HG03280 (cell line): Measurements from ENCODE around the gene FNDC8.
"Not testable (repeated sequence)": the region's sequence is repeated elsewhere in the genome, so short reads cannot be mapped to it uniquely, and the experiment has no call there.

Experiments used
- ATAC-seq: cut with Tn5 transposase; IDR thresholded peaks from one replicate; pipeline ENCODE4 v1.9.1; 2021; ENCODE audit warnings: mild to moderate bottlenecking, moderate library complexity; ENCODE audit not compliant: unreplicated experiment

FNDC8 gene

GRCh38 chr17:35141681-35142466 lies 20.5 kb downstream of the FNDC8 start, which contains the start of gene NLE1:
NLE1 (minus strand) TSS chr17:35142303; CDS start chr17:35142275, 28 bp downstream.
- peak; percentile 93 for ATAC-seq

DNA sequence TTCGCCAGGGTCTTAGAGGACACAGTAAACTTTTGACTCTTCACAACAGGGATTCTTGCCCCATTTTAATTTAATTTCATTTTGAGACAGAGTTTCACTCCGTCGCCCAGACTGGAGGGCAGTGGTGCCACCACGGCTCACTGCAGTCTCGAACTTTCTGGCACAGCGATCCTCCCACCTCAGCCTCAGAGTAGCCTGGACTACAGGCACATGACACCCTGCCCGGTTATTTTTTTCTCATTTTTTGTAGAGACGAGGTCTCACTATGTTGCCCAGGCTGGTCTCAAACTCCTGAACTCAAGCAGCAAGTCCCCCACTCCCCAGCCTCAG lies 21.0 kb downstream of the FNDC8 start:
- no peak for ATAC-seq

DNA sequence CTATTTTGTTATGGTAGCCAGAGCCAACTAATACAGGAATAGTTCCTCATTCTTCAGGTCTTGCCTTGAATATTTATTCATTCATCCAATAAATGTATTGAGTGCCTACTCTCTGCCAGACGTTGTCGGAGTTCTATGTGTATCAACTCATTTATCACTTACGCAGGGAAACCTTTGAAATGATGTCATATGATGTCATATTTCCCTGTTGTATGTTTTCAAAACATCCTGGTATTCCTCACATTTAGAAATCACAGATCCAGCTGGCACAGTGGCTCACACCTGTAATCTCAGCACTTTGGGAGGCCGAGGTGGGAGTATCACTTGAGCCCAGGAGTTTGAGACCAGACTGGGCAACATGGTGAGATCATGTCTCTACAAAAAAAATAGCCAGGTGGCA lies 23.4 kb downstream of the FNDC8 start:
- ATAC-seq = no peak

DNA sequence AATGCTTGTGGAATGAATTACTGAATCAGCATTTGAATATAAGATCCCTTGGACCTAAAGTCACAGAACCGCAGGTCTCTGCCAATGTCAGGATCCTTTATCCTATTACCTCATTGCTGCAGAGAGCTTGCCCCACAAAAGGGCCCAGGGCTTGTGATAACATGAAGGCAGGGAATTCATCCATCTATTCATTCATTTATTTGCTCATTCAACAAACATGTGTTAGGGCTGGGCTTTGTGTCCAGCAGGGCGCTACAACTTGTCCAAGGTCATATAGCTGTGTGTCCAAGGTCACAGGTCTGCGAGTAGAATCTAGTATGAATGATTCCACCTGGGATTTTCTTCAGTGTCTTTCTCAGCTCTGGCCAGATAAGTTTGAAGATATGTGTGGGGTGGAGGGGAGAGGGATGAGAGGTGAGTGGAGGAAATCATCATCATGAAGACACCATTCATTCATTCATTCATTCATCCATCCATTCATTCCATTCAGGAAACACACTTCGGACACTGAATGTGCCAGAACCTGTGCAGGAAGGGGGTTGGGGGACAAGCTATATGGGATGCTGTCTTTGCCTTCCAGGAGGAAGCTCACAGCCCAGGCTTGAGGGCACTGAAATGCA lies 24.9 kb downstream of the FNDC8 start:
- ATAC-seq = no peak

DNA sequence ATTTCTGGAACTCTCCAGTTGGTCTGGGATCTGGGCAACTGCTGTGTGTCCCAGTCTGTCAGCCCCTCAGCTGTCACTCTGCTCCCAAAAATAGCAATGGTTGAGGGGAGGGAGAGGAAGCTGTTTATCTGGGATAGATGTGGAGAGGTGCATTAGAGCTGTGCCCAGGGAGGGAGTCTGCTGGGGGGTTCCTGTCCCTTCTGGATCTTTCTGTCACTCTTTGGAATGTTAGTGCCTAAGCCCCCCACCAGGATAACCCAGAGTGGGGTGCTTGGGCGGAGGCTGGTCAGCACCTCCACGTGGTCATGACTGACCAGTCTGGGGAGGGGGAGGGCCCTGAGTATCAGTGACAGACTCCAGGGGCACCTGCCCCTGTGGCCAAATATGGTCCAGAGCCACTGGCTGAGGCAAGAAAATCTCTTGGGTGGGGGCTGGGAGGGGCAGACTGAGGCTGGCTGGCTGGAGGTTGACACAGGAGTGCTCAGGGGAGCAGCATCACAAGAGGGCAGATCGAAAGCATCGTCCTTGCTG lies 26.0 kb downstream of the FNDC8 start, which contains the start of gene UNC45B:
UNC45B (plus strand) TSS at position 443 of the 531 bp plus-strand sequence. CDS start 447 bp downstream, outside the sequence.
- no peak for ATAC-seq

DNA sequence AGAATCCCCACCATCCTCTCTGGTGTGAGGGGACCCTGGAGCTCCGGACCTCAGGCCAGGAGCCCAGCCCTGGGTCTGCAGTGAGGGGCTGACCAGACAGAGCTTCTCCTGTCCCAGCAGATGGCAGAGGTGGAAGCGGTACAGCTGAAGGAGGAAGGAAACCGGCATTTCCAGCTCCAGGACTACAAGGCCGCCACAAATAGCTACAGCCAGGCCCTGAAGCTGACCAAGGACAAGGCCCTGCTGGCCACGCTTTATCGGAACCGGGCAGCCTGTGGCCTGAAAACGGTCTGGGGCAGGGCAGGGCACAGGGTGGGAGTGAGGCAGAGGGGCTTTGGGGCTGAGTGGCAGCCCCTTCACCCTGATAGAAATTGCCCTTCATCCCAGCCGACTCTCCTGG lies 26.7 kb downstream of the FNDC8 start:
- no peak for ATAC-seq

DNA sequence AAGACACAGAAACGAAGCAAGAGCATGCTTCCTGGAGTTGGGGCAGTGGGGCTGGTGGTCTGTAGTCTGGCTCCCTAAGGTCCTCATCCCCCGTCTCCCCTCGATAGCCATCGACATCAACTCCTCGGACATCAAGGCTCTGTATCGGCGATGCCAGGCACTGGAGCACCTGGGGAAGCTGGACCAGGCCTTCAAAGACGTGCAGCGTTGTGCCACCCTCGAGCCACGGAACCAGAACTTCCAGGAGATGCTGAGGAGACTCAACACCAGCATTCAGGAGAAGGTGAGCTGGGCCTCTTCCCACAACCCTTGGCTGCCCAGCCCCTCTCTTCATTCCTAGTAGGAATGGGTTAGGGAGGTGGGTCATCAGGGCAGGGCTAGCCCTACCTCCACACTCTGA lies 28.5 kb downstream of the FNDC8 start:
- no peak for ATAC-seq

DNA sequence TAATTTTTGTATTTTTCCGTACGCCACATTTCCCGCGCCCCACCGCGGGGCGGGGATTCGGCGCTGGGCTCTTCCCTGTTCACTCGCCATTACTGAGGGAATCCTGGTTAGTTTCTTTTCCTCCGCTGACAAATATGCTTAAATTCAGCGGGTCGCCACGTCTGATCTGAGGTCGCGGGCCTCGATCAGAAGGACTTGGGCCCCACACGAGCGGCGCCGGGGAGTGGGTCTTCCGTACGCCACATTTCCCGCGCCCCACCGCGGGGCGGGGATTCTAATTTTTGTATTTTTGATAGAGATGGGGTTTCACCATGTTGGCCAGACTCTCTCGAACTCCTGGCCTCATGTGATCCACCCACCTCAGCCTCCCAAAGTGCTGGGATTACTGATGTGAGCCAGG lies 29.7 kb downstream of the FNDC8 start:
- ATAC-seq = not testable (repeated sequence)

DNA sequence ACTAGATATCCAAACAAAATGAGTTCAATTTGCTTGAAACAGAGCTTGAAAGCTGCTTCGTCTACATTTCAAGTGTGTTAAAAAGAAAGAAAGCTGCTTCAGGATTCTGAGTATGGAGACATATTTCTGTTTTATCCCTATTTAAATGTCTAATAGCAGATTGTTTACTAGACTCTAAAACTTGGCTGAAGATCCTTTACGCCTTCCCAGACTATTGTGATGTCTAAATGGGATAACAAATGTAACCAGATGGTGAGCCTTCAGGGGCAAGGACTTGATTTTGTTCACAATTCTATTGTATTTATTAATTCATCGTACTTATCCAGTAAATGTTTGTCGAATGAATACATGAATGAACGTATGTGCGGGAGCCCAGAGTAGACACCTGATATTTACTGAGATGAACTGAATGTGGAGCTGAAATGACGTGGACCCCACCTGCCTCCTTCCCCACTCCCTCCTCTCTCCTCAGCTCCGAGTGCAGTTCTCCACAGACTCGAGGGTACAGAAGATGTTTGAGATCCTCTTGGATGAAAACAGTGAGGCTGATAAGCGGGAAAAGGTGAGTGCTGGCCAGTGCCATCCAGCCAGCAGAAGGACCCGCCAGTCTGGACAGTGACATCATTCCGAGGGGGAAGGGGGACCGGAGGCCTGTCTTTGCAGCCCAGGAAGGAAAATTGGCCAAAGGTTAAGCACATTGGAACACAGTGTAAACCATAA lies 31.2 kb downstream of the FNDC8 start:
- ATAC-seq = no peak

DNA sequence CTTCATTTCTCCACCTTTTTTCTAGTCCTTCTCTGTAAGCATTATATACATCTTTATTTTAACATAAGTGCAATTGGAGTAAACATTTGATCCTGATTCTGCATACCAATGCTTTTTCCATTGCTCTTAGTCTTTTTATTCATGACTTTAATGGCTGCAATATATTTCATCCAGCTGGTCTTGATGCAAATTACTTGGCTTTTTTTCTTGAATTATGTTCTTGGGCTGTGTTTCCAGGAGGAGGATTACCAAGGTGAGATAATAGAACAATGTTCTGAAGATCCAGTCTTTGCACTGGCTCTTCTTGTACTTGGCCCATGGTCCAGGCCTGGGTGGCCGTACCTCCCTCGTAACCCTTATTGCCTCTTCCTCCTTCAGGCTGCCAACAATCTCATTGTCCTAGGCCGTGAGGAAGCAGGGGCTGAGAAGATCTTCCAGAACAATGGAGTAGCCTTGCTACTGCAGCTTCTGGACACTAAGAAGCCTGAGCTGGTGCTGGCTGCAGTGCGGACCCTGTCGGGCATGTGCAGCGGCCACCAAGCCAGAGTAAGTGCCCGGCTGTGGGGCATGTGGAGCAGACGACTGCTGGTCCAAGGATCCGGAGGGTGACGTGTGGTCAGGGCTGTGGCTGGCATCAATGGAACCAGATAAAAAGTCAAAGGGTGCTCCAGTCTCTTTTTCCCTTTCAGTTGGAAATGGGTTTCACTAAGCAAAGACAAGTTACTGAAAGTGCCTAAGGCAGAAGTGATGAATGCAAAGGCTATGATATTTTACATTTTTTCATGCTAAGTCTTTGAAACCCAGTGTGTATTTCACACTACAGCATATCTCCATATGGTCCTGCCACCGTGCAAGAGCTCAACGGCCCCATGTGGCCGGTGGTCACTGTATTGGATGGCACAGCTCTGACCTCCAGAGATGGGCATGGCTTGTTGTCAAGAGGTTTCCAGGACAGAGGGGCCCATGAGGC lies 33.1 kb downstream of the FNDC8 start:
- no peak for ATAC-seq

DNA sequence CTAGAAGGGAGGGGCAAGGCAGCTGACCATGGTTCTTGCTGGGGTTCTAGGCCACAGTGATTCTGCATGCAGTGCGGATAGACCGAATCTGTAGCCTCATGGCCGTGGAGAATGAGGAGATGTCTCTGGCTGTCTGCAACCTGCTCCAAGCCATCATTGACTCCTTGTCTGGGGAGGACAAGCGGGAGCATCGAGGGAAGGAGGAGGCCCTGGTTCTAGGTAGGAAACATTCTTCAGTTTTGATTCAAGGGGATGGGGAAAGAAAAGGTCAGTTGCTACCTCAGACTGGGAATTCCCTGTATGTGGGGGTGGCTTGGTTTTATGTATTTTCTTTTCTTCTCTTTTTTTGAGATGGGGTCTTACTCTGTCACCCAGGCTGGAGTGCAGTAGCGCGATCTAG lies 33.8 kb downstream of the FNDC8 start:
- no peak for ATAC-seq

DNA sequence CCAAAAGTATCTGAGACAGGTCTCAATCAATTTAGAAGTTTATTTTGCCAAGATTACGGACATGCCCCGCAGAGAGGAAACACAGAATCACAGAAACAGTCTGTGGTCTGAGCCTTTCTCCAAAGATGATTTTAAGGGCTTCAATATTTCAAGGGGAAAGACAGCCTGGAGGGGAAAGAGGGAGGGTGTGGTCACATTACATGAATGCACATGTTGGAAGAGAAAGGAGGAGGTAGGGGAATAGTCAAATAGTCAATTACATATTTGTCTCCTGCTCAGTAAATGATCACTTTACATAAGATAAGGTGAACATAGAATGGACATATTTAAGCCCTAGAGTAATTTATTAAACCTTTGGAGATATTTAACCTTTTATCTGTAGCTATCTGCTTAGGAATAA lies 38.5 kb downstream of the FNDC8 start:
- ATAC-seq = no peak

GRCh38 chr17:35160354-35161201 lies 39.2 kb downstream of the FNDC8 start:
- ATAC-seq = no peak

GRCh38 chr17:35161281-35161761 lies 39.9 kb downstream of the FNDC8 start:
- ATAC-seq = no peak

- ATAC-seq = no peak
These were observed 41.3 kb downstream of the FNDC8 start for GRCh38 chr17:35162755-35163154.

DNA sequence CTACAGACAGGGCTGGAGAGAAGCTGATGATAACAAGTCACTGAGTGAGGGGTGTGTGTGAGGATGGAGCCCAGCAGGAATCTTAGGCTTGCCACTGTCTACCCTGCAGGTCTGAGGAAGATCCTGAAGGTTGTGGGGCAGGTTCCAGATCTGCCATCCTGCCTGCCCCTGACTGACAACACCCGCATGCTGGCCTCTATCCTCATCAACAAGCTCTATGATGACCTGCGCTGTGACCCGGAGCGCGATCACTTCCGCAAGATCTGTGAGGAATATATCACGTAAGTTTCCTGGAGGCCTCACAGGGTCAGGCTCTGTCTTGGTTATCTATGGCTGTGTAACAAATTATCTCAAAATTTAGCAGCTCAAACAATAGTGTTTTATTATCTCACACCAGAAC lies 42.5 kb downstream of the FNDC8 start:
- no peak for ATAC-seq

DNA sequence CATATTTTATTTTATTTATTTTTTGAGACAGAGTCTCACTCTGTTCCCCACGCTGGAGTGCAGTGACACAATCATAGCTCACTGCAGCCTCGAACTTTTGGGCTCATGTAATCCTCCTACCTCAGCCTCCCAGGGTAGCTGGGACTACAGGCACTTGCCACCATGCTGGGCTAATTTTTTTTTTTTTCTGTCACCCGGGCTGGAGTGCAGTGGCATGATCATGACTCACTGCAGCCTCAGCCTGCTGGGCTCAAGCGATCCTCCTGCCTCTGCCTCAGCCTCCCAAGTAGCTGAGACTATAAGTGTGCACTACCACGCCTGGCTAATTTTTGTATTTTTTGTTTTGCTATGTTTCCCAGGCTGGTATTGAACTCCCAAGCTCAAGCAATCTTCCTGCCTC lies 43.3 kb downstream of the FNDC8 start:
- ATAC-seq = no peak

GRCh38 chr17:35166526-35166925 lies 45.1 kb downstream of the FNDC8 start:
- ATAC-seq = no peak

GRCh38 chr17:35167046-35167445 lies 45.6 kb downstream of the FNDC8 start:
- no peak for ATAC-seq
